ENCODE data around the gene DROSHA.

Gene DROSHA

GRCh38 chr5:31469466-31469865 lies 62.4 kb downstream of the DROSHA start:
- DNase-seq, result no peak

- no peak for DNase-seq
These were observed 66.6 kb downstream of the DROSHA start for GRCh38 chr5:31465291-31465690.

GRCh38 chr5:31464081-31464480 lies 67.8 kb downstream of the DROSHA start:
- DNase-seq, result no peak

DNA sequence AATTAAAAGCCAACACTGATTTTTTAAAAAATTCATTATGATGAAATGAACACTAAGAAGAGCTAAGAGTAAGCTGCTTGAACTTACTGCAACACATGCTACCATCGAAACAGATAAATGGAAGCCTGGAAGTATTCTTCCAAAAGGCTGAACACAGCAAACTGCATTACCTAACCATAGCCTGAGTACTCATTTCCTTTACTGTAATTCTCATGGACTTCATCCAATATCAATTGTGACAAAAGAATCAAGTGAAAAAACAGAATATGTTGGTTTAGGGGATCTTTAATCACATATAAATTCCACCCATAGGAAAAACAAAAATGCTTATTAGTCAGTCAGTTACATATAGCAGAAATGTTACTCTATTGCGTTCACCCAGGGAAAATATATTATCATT lies 68.5 kb downstream of the DROSHA start:
- DNase-seq, result no peak

- no peak for DNase-seq
These were observed 72.3 kb downstream of the DROSHA start for GRCh38 chr5:31459594-31459993.

- no peak for DNase-seq
These were observed 76.7 kb downstream of the DROSHA start for GRCh38 chr5:31455172-31455571.

DNA sequence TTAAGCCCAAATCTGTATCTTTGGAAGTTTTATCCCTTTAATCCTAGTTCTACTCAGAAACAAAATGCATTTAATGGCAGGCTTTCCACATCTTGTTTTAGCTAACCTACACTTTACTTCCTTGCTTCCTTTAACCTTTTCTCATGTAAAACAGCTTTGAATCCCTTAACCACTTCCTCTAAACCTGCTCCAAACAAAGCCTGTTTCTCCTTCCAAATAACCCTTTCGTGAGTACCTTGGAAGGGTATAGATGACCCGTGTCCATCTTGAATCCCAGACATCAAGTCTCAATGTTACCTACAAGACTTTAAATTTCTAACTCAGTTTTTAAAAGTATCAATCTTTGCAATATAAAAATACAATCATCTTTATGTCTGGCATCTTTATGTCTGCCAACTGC lies 78.4 kb downstream of the DROSHA start:
- no peak for DNase-seq

- no peak for DNase-seq
These were observed 79.6 kb downstream of the DROSHA start for GRCh38 chr5:31452314-31452713.

GRCh38 chr5:31449962-31450361 lies 81.9 kb downstream of the DROSHA start:
- no peak for DNase-seq

DNA sequence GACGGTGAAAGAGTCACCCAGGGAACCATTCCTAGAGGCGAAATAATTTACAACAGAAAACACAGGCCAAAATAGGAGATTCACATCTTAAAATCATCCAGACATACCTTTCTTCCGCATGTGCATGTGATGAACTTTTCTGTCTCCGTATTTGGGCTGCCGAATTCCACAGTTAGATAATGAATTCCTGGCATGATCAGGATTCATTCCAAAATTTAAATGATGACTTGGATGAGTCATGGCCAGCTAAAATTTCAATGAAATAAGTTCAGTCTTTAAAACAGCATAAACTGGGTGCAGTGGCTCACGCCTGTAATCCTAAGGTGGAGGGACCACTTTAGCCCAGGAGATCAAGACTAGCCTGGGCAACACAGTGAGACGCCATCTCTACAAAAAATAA lies 82.7 kb downstream of the DROSHA start:
- DNase-seq, result no peak

GRCh38 chr5:31445041-31445600 lies 86.8 kb downstream of the DROSHA start:
- no peak for DNase-seq

- DNase-seq, result no peak
These were observed 88.3 kb downstream of the DROSHA start for GRCh38 chr5:31443572-31443971.

DNA sequence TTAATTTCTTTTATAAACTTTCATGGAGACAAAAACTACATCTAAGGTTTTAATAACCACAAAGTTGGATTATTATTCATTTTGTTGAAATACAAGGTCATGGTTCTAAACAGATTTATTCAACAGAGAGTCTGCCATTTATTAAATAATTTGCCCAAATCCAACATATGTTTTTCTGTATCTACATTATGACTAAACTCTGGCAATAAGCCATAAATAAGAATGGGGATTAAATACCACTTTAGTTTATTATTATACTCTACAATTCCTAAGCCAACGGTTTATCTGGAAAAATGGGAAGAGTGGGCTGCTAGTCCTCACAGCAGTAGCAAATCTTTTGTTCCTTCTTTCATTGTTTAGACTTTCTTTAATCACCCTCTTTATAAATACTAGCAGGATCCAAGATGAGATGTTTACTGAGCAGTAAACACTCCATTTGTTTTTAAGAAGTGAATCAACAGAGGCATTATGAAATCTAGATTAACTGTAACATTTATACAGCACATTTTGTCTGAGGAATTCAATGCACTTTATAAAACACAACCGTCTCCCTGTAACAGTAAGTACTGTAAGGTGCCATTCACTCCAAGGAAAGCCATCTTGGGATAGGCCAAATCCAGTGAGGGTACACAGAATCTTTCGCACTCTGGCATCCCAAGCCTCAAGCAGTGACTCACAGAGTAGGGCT lies 89.7 kb downstream of the DROSHA start:
- DNase-seq, result no peak

DNA sequence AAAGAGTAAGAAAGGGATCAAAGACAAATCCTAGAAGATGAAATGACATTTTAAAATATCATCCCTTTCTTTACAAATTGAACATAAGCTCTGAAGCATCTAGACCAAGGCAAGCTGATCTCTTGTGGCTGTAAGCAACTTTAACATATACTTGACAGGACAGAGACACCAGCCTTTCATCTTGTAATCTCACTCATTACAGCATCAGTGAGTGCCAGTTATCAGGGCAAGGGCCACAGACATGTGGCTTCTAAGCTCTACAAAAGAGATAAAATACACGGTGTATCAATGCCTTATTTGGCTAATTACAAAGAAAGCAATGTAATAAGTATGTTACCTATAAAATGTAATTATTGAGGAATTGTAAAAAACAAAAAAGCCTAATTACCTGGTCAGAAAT lies 95.0 kb downstream of the DROSHA start:
- no peak for DNase-seq

DNA sequence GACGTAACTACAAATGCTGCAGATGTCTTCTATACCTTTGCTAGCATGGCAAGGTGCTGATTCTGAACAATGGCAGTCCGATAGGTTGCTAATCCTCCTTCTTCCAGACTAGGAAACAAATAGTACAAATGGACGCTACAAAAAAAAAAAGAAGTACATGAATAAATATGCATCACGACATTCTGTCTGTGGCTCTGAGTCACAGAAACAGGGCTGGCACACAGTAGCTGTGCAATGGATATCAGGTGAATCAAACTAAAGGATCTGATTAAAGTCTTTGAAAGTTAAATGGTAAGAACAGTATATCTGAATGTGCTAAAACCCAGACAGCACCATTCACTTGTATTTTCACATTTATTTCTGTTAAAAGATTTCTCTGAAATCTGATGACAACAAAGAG lies 96.2 kb downstream of the DROSHA start:
- DNase-seq, result no peak

- DNase-seq, result no peak
These were observed 97.0 kb downstream of the DROSHA start for GRCh38 chr5:31434898-31435297.

DNA sequence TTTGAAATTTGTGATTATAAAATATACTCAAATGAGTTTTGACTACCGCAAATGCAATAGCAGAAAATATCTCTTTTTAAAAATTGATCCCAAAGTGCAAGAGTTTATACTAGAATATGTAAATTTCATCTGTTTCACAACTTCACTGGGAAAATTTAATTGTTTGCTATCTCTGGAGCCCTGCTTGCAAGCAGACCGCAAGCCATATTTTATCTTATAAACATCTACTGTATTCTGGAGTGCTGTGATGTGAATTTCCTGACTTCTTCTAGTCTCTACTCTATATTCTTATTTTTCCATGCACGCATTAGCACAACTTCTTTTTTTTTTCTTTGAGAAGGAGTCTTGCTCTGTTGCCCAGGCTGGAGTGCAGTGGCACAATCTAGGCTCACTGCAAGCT lies 98.7 kb downstream of the DROSHA start:
- no peak for DNase-seq

GRCh38 chr5:31427724-31428309 lies 104.1 kb downstream of the DROSHA start:
- no peak for DNase-seq

GRCh38 chr5:31427013-31427723 lies 104.7 kb downstream of the DROSHA start:
- DNase-seq, result no peak

GRCh38 chr5:31421806-31422586 lies 109.9 kb downstream of the DROSHA start:
- DNase-seq, result no peak

- DNase-seq, result no peak
These were observed 114.4 kb downstream of the DROSHA start for GRCh38 chr5:31417512-31417911.

DNA sequence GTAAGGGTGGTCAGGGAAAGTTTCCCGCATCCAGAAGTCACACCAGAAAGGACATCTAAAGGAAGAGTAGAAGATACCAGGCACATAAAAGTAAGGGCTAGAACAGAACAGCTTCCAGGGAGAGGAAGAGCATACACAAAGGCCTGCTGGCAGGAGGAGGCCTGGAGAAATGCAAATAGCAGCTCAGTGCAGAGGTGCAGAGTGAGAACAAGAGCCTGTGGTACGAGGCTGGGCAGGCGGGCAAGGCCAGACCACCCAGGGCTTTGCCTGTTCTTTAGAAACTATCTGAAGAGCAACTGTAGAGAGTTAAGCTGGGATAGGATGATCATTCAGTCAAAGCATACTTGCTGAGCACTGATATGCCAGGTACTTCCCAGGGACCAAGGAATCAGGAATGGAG lies 115.3 kb downstream of the DROSHA start:
- DNase-seq, result no peak

- no peak for DNase-seq
These were observed 115.9 kb downstream of the DROSHA start for GRCh38 chr5:31415960-31416359.

Measured in NCI-H1694 treated with DMSO at 0.1 percent for 48 hours (cell line).